GM21786 (cell line): ENCODE data around the gene TXNRD1.

Experiments used
- ATAC-seq: cut with Tn5 transposase; IDR thresholded peaks from one replicate; pipeline ENCODE4 v1.9.1; 2021; ENCODE audit not compliant: unreplicated experiment

Gene TXNRD1

GRCh38 chr12:104297477-104298113 lies 82.0 kb downstream of the TXNRD1 start:
- ATAC-seq: no peak

GRCh38 chr12:104299842-104300481 lies 84.4 kb downstream of the TXNRD1 start:
- ATAC-seq: no peak

GRCh38 chr12:104303538-104304151 lies 88.1 kb downstream of the TXNRD1 start, which contains the start of gene EID3:
Gene EID3, plus strand, starts transcription at chr12:104303739. Its CDS starts 196 bp downstream, at chr12:104303935.
- peak; percentile 83 for ATAC-seq

- no peak for ATAC-seq
These were observed 88.9 kb downstream of the TXNRD1 start for GRCh38 chr12:104304261-104305009.

- ATAC-seq: no peak
These were observed 89.8 kb downstream of the TXNRD1 start for GRCh38 chr12:104305349-104305748.

GRCh38 chr12:104306376-104306775 lies 90.8 kb downstream of the TXNRD1 start:
- no peak for ATAC-seq

- ATAC-seq: no peak
These were observed 91.5 kb downstream of the TXNRD1 start for GRCh38 chr12:104306943-104307654.

GRCh38 chr12:104307655-104308000 lies 92.0 kb downstream of the TXNRD1 start:
- ATAC-seq: no peak

GRCh38 chr12:104309446-104309993 lies 93.9 kb downstream of the TXNRD1 start:
- ATAC-seq: no peak

- no peak for ATAC-seq
These were observed 95.4 kb downstream of the TXNRD1 start for GRCh38 chr12:104310751-104311633.

- no peak for ATAC-seq
These were observed 96.6 kb downstream of the TXNRD1 start for GRCh38 chr12:104312202-104312601.

GRCh38 chr12:104312654-104313053 lies 97.1 kb downstream of the TXNRD1 start:
- ATAC-seq: no peak

GRCh38 chr12:104313568-104314241 lies 98.1 kb downstream of the TXNRD1 start:
- no peak for ATAC-seq

GRCh38 chr12:104314242-104314614 lies 98.6 kb downstream of the TXNRD1 start:
- ATAC-seq: no peak

GRCh38 chr12:104315326-104316224 lies 100.0 kb downstream of the TXNRD1 start:
- ATAC-seq: no peak

- no peak for ATAC-seq
These were observed 101.4 kb downstream of the TXNRD1 start for GRCh38 chr12:104316936-104317335.

- ATAC-seq: no peak
These were observed 102.1 kb downstream of the TXNRD1 start for GRCh38 chr12:104317538-104318210.

GRCh38 chr12:104319028-104319427 lies 103.4 kb downstream of the TXNRD1 start:
- no peak for ATAC-seq
